HepG2 (cell line): ENCODE measurements around the gene CCDC183. TPM values are rescaled to one million over a fixed set of nuclear protein-coding genes. Genes with fewer than 3 reads are reported as not detected.

Experiments
- CREB1 ChIP-seq, 2 experiments: fragments of 450-650 bp in 1 of 2; IDR thresholded peaks; 2 replicates each; pipeline ENCODE4 v1.6.1; 2016 to 2017; ENCODE audit warnings: control low read depth in 1 of 2, mild to moderate bottlenecking in 1 of 2, missing compliant biosample characterization in 1 of 2, missing genetic modification characterization in 1 of 2
- CREBL2 ChIP-seq: sonication (generic); formaldehyde crosslinking; IDR thresholded peaks from 2 replicates; pipeline ENCODE4 v1.8.1; 2023; ENCODE audit warnings: missing genetic modification reagents, mild to moderate bottlenecking, borderline replicate concordance
- HDAC1 ChIP-seq: sonication (generic); formaldehyde crosslinking; IDR thresholded peaks from 2 replicates; pipeline ENCODE4 v1.5.1; 2020; ENCODE audit warnings: mild to moderate bottlenecking, missing genetic modification reagents
- MAFK ChIP-seq, 2 experiments: IDR thresholded peaks in 1 of 2; conservative IDR thresholded peaks in 1 of 2; 2 replicates each; pipeline ENCODE4 v1.6.1; 2011; ENCODE audit warnings: improper control_type of control experiment in 2 of 2, low read length in 2 of 2
- NR2F2 ChIP-seq: IDR thresholded peaks from 2 replicates; pipeline ENCODE4 v1.6.1; 2012; ENCODE audit warnings: low read depth, inconsistent platforms, borderline replicate concordance
- RARA ChIP-seq: IDR thresholded peaks from 2 replicates; pipeline ENCODE4 v1.6.1; 2016; ENCODE audit warnings: missing genetic modification reagents, missing compliant biosample characterization
- RFX5 ChIP-seq: IDR thresholded peaks from 2 replicates; pipeline ENCODE4 v1.6.1; 2011; ENCODE audit warnings: low read depth, low read length, improper control_type of control experiment
- RFXAP ChIP-seq: sonication (generic); formaldehyde crosslinking; IDR thresholded peaks from 2 replicates; pipeline ENCODE4 v1.4.0; 2020; ENCODE audit warnings: missing genetic modification reagents, borderline replicate concordance
- SOX5 ChIP-seq: IDR thresholded peaks from 2 replicates; pipeline ENCODE4 v1.6.1; 2016; ENCODE audit warnings: borderline replicate concordance
- THAP7 ChIP-seq: sonication (generic); formaldehyde crosslinking; IDR thresholded peaks from 2 replicates; pipeline ENCODE4 v1.8.1; 2023; ENCODE audit warnings: mild to moderate bottlenecking, missing genetic modification reagents
- ZNF180 ChIP-seq: sonication (generic); formaldehyde crosslinking; IDR thresholded peaks from 2 replicates; pipeline ENCODE4 v1.4.0; 2020; ENCODE audit warnings: low read depth, missing genetic modification reagents, borderline replicate concordance
- ZNF562 ChIP-seq: sonication (generic); formaldehyde crosslinking; IDR thresholded peaks from 2 replicates; pipeline ENCODE4 v1.8.0; 2022; ENCODE audit warnings: missing genetic modification reagents, borderline replicate concordance
- ZNF564 ChIP-seq: sonication (generic); formaldehyde crosslinking; IDR thresholded peaks from 2 replicates; pipeline ENCODE4 v1.8.1; 2023; ENCODE audit warnings: mild to moderate bottlenecking, missing genetic modification reagents
- ZSCAN29 ChIP-seq: sonication (generic); formaldehyde crosslinking; conservative IDR thresholded peaks from 2 replicates; pipeline ENCODE4 v1.4.0; 2020; ENCODE audit warnings: mild to moderate bottlenecking, missing genetic modification reagents
- polyA plus RNA-seq, 8 experiments: library from polyadenylated mRNA; depleted of rRNA in 3 of 8; stranded (reverse) in 7 of 8; unstranded in 1 of 8; fragments of >200 nt; fragmentation: Illumina TruSeq in 4 of 8; extraction: Trizol in 4 of 8; gene quantifications; 2 replicates each; pipeline versions ENCODE4 v1.2.1 to v1.2.3, GENCODE V29; 2011 to 2016; ENCODE audit warnings: low read depth in 4 of 8, missing spikeins in 1 of 8, mixed read lengths in 1 of 8; ENCODE audit not compliant: insufficient read depth in 1 of 8
- total RNA-seq, 5 experiments: library from RNA; depleted of rRNA; stranded (reverse); fragments of >200 nt; fragmentation: Illumina TruSeq; extraction: Trizol; gene quantifications; 2 replicates each; pipeline ENCODE4 v1.2.3, GENCODE V29; 2016; ENCODE audit warnings: low read depth in 1 of 5
- TF ChIP-seq, protein P1 (sequence below): IDR thresholded peaks from 2 replicates; pipeline ENCODE4 v1.6.1; 2016; ENCODE audit warnings: missing biosample characterization, missing genetic modification reagents, low read depth
- TF ChIP-seq, protein P2 (sequence below): sonication (generic); formaldehyde crosslinking; conservative IDR thresholded peaks from 2 replicates; pipeline ENCODE4 v1.8.0; 2022; ENCODE audit warnings: low read depth, missing genetic modification reagents
- TF ChIP-seq, protein P3 (sequence below): sonication (generic); formaldehyde crosslinking; IDR thresholded peaks from 2 replicates; pipeline ENCODE4 v1.4.0; 2020; ENCODE audit warnings: missing genetic modification reagents, borderline replicate concordance
- TF ChIP-seq, protein P4 (sequence below): IDR thresholded peaks from 2 replicates; pipeline ENCODE4 v1.6.1; 2016; ENCODE audit warnings: control low read depth

CCDC183 gene
- total and polyA plus RNA-seq, 2 of the 13 experiments (the other 11 are each of a cell fraction or from before 2014, with no cell fraction given) = 5.0 to 66.4 TPM

DNA sequence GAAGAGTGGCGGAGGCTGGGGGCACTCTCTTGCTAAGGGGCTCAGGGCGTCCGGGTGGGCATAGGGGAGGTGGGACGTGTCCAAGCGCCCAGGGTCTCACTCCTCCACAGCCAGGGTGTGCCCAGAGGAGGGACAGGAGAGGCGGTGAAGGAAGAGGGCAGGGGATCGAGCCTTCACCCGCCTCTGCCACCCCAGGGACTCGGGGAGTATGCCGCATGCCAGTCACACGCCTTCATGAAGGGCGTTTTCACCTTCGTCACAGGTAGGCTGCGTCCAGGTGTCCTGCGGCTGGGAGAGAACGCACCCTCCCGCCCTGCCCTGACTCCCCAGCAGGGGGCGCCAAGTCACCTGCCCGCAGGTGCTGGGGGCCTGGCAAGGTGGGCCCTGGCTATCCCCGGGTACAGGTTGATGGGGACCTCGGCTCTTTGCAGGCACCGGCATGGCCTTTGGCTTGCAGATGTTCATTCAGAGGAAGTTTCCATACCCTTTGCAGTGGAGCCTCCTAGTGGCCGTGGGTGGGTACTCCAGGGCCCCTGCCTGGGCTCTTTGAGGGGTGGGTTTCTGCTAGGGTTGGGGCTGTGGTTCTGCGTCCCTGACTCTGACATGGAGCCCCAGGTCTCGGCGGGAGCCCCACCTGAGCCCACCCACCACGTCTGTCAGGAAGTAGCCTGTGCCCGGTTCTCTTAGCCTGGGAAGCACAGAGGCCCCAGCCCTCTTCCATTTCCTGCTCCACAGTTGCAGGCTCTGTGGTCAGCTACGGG is 4.4 kb upstream of the CCDC183 start (continued):
- TF ChIP-seq, protein P1, sequence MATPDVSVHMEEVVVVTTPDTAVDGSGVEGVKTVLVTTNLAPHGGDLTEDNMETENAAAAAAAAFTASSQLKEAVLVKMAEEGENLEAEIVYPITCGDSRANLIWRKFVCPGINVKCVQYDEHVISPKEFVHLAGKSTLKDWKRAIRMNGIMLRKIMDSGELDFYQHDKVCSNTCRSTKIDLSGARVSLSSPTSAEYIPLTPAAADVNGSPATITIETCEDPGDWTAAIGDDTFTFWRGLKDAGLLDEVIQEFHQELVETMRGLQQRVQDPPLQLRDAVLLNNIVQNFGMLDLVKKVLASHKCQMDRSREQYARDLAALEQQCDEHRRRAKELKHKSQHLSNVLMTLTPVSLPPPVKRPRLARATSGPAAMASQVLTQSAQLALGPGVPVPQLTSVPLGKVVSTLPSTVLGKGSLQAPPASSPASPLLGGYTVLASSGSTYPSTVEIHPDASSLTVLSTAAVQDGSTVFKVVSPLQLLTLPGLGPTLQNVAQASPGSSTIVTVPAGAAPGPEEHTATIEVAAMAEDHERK (CRISPR knock-in tag) = no peak
- TF ChIP-seq RFX5 = no peak
- TF ChIP-seq CREB1 (IDR thresholded peaks at IDR 0.05) = no peak
- no peak for TF ChIP-seq CREB1 (CRISPR knock-in tag; IDR thresholded peaks at IDR 0.05)
- TF ChIP-seq THAP7 (CRISPR knock-in tag) = no peak
- no peak for TF ChIP-seq SOX5 (CRISPR knock-in tag)
- no peak for TF ChIP-seq MAFK (conservative IDR thresholded peaks at IDR 0.05 in 1 of 2, IDR thresholded peaks at IDR 0.05 in 1 of 2; ENCODE audit: low read length in 2 of 2)
- TF ChIP-seq ZSCAN29 (CRISPR knock-in tag) = peak; percentile 62; the same call in 1 of the 2 replicates
- TF ChIP-seq ZNF562 = no peak
- TF ChIP-seq ZNF564 (CRISPR knock-in tag) = no peak
- no peak for TF ChIP-seq RARA (CRISPR knock-in tag)
- TF ChIP-seq RFXAP (CRISPR knock-in tag) = no peak
- TF ChIP-seq HDAC1 = peak; percentile 6; the same call in 1 of the 2 replicates
- TF ChIP-seq, protein P2, sequence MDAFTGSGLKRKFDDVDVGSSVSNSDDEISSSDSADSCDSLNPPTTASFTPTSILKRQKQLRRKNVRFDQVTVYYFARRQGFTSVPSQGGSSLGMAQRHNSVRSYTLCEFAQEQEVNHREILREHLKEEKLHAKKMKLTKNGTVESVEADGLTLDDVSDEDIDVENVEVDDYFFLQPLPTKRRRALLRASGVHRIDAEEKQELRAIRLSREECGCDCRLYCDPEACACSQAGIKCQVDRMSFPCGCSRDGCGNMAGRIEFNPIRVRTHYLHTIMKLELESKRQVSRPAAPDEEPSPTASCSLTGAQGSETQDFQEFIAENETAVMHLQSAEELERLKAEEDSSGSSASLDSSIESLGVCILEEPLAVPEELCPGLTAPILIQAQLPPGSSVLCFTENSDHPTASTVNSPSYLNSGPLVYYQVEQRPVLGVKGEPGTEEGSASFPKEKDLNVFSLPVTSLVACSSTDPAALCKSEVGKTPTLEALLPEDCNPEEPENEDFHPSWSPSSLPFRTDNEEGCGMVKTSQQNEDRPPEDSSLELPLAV (CRISPR knock-in tag) = no peak
- TF ChIP-seq ZNF180 (CRISPR knock-in tag) = no peak
- no peak for TF ChIP-seq CREBL2 (CRISPR knock-in tag)
- TF ChIP-seq, protein P3, sequence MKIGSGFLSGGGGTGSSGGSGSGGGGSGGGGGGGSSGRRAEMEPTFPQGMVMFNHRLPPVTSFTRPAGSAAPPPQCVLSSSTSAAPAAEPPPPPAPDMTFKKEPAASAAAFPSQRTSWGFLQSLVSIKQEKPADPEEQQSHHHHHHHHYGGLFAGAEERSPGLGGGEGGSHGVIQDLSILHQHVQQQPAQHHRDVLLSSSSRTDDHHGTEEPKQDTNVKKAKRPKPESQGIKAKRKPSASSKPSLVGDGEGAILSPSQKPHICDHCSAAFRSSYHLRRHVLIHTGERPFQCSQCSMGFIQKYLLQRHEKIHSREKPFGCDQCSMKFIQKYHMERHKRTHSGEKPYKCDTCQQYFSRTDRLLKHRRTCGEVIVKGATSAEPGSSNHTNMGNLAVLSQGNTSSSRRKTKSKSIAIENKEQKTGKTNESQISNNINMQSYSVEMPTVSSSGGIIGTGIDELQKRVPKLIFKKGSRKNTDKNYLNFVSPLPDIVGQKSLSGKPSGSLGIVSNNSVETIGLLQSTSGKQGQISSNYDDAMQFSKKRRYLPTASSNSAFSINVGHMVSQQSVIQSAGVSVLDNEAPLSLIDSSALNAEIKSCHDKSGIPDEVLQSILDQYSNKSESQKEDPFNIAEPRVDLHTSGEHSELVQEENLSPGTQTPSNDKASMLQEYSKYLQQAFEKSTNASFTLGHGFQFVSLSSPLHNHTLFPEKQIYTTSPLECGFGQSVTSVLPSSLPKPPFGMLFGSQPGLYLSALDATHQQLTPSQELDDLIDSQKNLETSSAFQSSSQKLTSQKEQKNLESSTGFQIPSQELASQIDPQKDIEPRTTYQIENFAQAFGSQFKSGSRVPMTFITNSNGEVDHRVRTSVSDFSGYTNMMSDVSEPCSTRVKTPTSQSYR = no peak
- TF ChIP-seq, protein P4, sequence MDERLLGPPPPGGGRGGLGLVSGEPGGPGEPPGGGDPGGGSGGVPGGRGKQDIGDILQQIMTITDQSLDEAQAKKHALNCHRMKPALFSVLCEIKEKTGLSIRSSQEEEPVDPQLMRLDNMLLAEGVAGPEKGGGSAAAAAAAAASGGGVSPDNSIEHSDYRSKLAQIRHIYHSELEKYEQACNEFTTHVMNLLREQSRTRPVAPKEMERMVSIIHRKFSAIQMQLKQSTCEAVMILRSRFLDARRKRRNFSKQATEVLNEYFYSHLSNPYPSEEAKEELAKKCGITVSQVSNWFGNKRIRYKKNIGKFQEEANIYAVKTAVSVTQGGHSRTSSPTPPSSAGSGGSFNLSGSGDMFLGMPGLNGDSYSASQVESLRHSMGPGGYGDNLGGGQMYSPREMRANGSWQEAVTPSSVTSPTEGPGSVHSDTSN (CRISPR knock-in tag) = no peak
- TF ChIP-seq NR2F2 = no peak
